ENCODE data around the gene MYO7B. TPM values are rescaled to one million over a fixed set of nuclear protein-coding genes. Genes with fewer than 3 reads are reported as not detected.

MYO7B gene
- total RNA-seq, 1 donor from 2014 or later, result 0.10 TPM

DNA sequence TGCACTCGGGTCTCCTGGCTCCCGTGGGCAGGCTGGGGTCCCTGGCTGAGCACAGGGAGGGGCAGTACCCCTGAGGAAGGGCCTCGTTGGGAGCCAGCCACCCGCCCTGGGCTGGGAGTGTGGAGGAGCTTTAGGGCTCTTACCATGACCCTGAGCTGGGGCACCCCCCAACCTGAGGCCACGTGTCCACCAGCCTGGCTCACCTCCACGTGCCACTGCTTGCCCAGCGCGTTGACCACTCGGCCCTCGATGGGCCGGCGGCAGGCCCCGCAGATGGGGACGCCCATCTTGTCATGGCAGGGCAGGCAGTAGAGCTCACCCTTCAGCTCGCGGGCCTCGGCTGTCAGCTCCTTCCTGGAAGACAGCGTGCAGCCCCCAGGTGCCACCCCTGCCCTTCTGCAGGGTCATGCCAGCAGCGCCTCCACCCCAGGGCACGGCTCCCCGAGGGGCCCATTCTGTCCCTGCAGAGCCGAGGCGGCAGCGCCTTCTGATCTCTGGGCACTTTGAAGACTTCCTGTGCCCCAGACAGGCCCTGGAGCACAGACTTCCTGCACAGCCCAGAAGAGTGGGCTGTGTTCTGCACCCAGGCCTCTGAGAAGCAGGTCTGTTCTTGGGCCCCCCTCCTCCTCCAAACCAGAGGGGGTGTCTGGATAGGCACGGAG is 106.5 kb downstream of the MYO7B start:
- H3K9me3 Mint-ChIP-seq, result no peaks in the 10 kb centered on the region
- H3K27ac Mint-ChIP-seq, result peak overlapping the region; percentile 68
- peak; percentile 21 for DNase-seq (ENCODE audit: low spot score)
- intact Hi-C loops (cut with micrococcal nuclease), result loop anchor here (2.0 to 10.0 kb wide), 2 partner anchors 115 to 317 kb away; partner anchors contain the start of gene IWS1
- no peaks in the 10 kb centered on the region for H3K36me3 Mint-ChIP-seq (ENCODE audit: low read depth)
- peaks cover 7% of the 10 kb centered on the region for H3K4me1 Mint-ChIP-seq (ENCODE audit: low read depth)
- H3K27me3 Mint-ChIP-seq (ENCODE audit: insufficient read depth), result no peaks in the 10 kb centered on the region
- H3K4me3 Mint-ChIP-seq, result peak overlapping the region; percentile 51

DNA sequence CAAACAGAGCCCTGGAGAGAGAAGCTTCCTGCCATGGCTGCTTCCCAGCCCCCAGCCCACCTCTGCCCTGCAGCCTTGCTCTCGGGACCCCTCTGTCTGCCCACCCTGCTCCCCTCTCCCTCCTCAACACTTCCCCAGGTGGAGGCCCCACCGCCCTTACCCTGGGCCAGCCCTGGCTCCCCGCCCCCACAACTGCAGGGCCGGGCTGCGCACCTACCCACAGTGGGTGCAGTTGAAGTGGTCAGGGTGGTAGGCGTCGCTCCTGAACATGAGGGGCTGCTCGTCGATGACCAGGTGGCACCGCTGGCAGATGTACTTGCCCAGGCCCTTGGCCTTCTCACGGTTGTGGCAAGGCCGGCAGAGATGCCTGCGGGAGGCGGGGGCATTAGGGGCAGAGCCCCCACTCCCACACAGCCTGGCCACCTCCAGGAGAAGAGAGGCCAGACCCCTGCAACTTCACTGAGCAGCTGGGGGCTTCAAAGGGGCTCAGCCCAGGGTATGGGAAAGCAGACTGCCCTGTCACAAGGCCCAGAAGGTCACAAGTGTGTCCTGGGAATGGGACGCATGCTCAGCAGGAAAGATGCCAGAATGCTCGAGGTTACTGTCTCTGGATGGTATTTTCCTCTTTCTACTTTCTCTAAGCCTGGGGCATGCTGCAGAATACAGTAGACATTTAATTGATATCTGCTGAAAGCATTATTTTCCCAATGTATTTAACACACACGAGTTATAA is 107.4 kb downstream of the MYO7B start:
- Mint-ChIP-seq H3K4me3 (no peak overlapping the region), H3K27me3 (ENCODE audit: insufficient read depth) (no peaks in the 10 kb centered on the region), H3K36me3 (ENCODE audit: low read depth) (no peaks in the 10 kb centered on the region), H3K27ac (no peak overlapping the region), H3K4me1 (ENCODE audit: low read depth) (peaks cover 4% of the 10 kb centered on the region), H3K9me3 (no peaks in the 10 kb centered on the region)
- DNase-seq (ENCODE audit: low spot score), result no peak
- intact Hi-C loops (cut with micrococcal nuclease), result loop anchor here (10.0 kb wide), 1 partner anchor 318 kb away; no protein-coding TSS in a partner anchor

DNA sequence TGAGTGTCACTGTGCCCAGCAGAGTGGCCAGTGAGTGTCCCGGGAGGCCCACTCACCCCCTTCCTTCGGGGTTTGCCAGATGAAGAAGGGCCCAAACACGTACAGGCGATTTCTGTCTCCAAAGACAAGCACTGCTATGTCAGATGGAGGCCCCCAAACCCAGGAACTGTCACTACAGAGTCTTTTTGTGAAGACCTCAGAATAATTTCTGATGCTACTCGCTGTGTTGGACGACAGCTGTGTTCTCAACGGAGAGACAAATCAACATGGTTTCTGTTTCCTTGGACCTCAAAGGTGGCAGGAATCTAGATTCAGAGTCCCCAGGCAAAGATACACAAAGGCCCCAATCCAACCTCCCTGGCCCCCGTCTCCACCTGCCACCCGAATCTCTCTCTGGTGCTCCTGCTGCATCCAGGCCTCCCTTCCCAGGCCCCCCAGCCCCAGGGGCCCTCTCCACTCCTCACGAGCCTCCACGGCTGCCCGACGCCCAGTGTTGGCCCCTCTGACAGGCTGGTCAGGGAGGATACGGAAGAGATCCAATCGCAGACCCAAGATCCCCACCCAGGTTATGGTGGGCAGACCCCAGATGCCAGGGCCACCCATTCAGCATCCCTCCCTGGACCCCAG is 108.1 kb downstream of the MYO7B start:
- Mint-ChIP-seq H3K4me3 (no peak overlapping the region), H3K27ac (no peak overlapping the region)

DNA sequence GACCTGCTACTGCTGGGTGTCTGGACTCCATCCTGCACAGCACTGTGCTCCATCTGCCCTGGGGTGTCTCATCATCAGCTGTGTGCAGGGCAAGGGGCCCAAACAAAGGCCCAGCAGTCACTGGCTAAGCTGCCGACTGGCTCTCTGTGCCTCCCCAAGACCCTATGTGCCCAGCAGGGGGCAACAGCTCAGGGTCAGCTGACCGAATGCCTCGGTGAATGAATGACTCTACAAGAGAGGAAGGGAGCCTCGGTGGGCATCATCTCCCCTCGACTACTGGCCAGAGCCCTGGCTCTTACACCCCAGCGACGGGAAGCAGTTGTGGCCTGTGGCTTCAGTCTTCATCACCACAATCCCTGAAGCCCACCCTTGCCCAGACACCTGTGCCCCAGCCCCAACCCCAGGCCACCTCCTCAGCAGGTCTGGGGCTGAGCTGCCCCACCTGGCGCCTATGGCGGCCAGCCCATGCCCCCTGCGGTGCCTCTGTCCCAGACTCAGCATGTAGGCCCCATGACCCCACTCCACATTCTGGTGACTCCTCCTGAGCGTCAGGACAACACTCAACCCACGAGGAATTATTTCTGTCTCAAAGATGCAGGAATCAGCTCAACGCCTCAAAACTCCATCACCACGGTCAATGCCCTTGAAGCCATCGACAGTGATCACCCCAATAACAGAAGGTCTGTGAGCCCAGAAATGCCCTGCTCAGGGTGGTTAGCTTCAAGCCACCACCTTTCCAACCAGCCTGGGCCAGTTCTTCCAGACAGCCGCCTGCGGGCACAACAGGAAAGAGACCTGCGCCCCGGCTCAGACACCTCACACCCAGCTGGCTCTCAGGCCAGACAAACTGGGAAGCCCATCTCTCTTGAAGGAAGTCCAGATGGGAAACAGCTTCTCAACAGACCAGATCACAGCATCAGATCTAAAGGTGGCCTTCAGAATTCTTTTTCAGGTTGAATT is 108.9 kb downstream of the MYO7B start:
- no peak for DNase-seq (ENCODE audit: low spot score)
- H3K27me3 Mint-ChIP-seq (ENCODE audit: insufficient read depth), result no peaks in the 10 kb centered on the region
- H3K36me3 Mint-ChIP-seq (ENCODE audit: low read depth), result no peaks in the 10 kb centered on the region
- no peaks in the 10 kb centered on the region for H3K4me1 Mint-ChIP-seq (ENCODE audit: low read depth)
- intact Hi-C loops (cut with micrococcal nuclease), result loop anchor here (10.0 kb wide), 1 partner anchor 320 kb away; no protein-coding TSS in a partner anchor
- H3K4me3 Mint-ChIP-seq, result no peak overlapping the region
- H3K27ac Mint-ChIP-seq, result no peak overlapping the region
- no peaks in the 10 kb centered on the region for H3K9me3 Mint-ChIP-seq

More for the DNA sequence above, 108.1 kb downstream of the MYO7B start:
- DNase-seq (ENCODE audit: low spot score), result no peak
- intact Hi-C loops (cut with micrococcal nuclease), result loop anchor here (10.0 kb wide), 1 partner anchor 319 kb away; no protein-coding TSS in a partner anchor
- Mint-ChIP-seq H3K27me3 (ENCODE audit: insufficient read depth) (no peaks in the 10 kb centered on the region), H3K36me3 (ENCODE audit: low read depth) (no peaks in the 10 kb centered on the region), H3K4me1 (ENCODE audit: low read depth) (no peaks in the 10 kb centered on the region), H3K9me3 (no peaks in the 10 kb centered on the region)

- intact Hi-C loops (cut with micrococcal nuclease), result loop anchor here (10.0 kb wide), 1 partner anchor 320 kb away; no protein-coding TSS in a partner anchor
- no peaks in the 10 kb centered on the region for H3K27me3 Mint-ChIP-seq (ENCODE audit: insufficient read depth)
- H3K4me3 Mint-ChIP-seq, result no peak overlapping the region
- H3K36me3 Mint-ChIP-seq (ENCODE audit: low read depth), result no peaks in the 10 kb centered on the region
- no peak overlapping the region for H3K27ac Mint-ChIP-seq
- DNase-seq (ENCODE audit: low spot score), result no peak
- peaks cover 5% of the 10 kb centered on the region for H3K4me1 Mint-ChIP-seq (ENCODE audit: low read depth)
- no peaks in the 10 kb centered on the region for H3K9me3 Mint-ChIP-seq
Measured at GRCh38 chr2:127645026-127645394, 109.5 kb downstream of the MYO7B start.

- Mint-ChIP-seq H3K4me1 (ENCODE audit: low read depth) (peaks cover 5% of the 10 kb centered on the region), H3K27me3 (ENCODE audit: insufficient read depth) (no peaks in the 10 kb centered on the region), H3K36me3 (ENCODE audit: low read depth) (no peaks in the 10 kb centered on the region), H3K9me3 (no peaks in the 10 kb centered on the region), H3K27ac (no peak within 1 kb of the TSS), H3K4me3 (no peak within 1 kb of the TSS)
- intact Hi-C loops (cut with micrococcal nuclease), result loop anchor here (10.0 kb wide), 1 partner anchor 321 kb away; no protein-coding TSS in a partner anchor
- no peak for DNase-seq (ENCODE audit: low spot score)
Measured at GRCh38 chr2:127645395-127646291, 110.2 kb downstream of the MYO7B start, which contains the start of gene GPR17. TSS of gene GPR17 (plus strand) at chr2:127646153. CDS start at chr2:127650736, 4,583 bp downstream.

- intact Hi-C loops (cut with micrococcal nuclease), result loop anchor here (10.0 kb wide), 1 partner anchor 322 kb away; no protein-coding TSS in a partner anchor
- no peaks in the 10 kb centered on the region for H3K27me3 Mint-ChIP-seq (ENCODE audit: insufficient read depth)
Measured at GRCh38 chr2:127646487-127647241, 111.2 kb downstream of the MYO7B start.

GRCh38 chr2:127647242-127648190 is 112.0 kb downstream of the MYO7B start:
- no peaks in the 10 kb centered on the region for H3K9me3 Mint-ChIP-seq
- H3K4me1 Mint-ChIP-seq (ENCODE audit: low read depth), result peaks cover 5% of the 10 kb centered on the region
- no peak overlapping the region for H3K27ac Mint-ChIP-seq
- H3K36me3 Mint-ChIP-seq (ENCODE audit: low read depth), result no peaks in the 10 kb centered on the region
- H3K4me3 Mint-ChIP-seq, result no peak overlapping the region
- intact Hi-C loops (cut with micrococcal nuclease), result loop anchor here (2.0 to 10.0 kb wide), 2 partner anchors 53 to 323 kb away; partner anchors contain the start of gene SFT2D3
- no peaks in the 10 kb centered on the region for H3K27me3 Mint-ChIP-seq (ENCODE audit: insufficient read depth)
- no peak for DNase-seq (ENCODE audit: low spot score)

More at GRCh38 chr2:127646487-127647241, 111.2 kb downstream of the MYO7B start:
- H3K9me3 Mint-ChIP-seq, result no peaks in the 10 kb centered on the region
- H3K36me3 Mint-ChIP-seq (ENCODE audit: low read depth), result no peaks in the 10 kb centered on the region
- H3K4me3 Mint-ChIP-seq, result no peak overlapping the region
- no peak overlapping the region for H3K27ac Mint-ChIP-seq
- no peak for DNase-seq (ENCODE audit: low spot score)
- peaks cover 5% of the 10 kb centered on the region for H3K4me1 Mint-ChIP-seq (ENCODE audit: low read depth)

- Mint-ChIP-seq H3K36me3 (ENCODE audit: low read depth) (no peaks in the 10 kb centered on the region), H3K27me3 (ENCODE audit: insufficient read depth) (peaks cover 1% of the 10 kb centered on the region), H3K4me3 (no peak overlapping the region), H3K9me3 (no peaks in the 10 kb centered on the region), H3K4me1 (ENCODE audit: low read depth) (peaks cover 5% of the 10 kb centered on the region), H3K27ac (no peak overlapping the region)
- intact Hi-C loops (cut with micrococcal nuclease), result loop anchor here (2.0 to 10.0 kb wide), 2 partner anchors 52 to 324 kb away; partner anchors contain the start of gene SFT2D3
- no peak for DNase-seq (ENCODE audit: low spot score)
Measured at GRCh38 chr2:127648321-127648720, 112.8 kb downstream of the MYO7B start.

- no peak for DNase-seq (ENCODE audit: low spot score)
- intact Hi-C loops (cut with micrococcal nuclease), result loop anchor here (1.0 to 10.0 kb wide), 6 partner anchors 52 to 452 kb away; partner anchors contain the start of genes IWS1 and SFT2D3
- Mint-ChIP-seq H3K4me3 (no peak overlapping the region), H3K4me1 (ENCODE audit: low read depth) (peaks cover 5% of the 10 kb centered on the region), H3K9me3 (no peaks in the 10 kb centered on the region), H3K36me3 (ENCODE audit: low read depth) (no peaks in the 10 kb centered on the region), H3K27me3 (ENCODE audit: insufficient read depth) (peaks cover 2% of the 10 kb centered on the region), H3K27ac (no peak overlapping the region)
Measured at GRCh38 chr2:127649100-127649611, 113.7 kb downstream of the MYO7B start.

Data from activated T-helper 1 cell treated with anti-CD3 and anti-CD28 coated beads, Interleukin-12 subunit alpha, Interleukin-12 subunit beta, Interleukin-2, Interleukin-4 antibody, amounts not matched to agents 30 ng/mL and 10 ng/mL and 1 ng/mL, durations not matched to agents 14 hours and 24 hours and 36 hours (primary cell).